WTC11 (cell line): ENCODE results near the gene PDZD8. TPM values are rescaled to one million over a fixed set of nuclear protein-coding genes. Genes with fewer than 3 reads are reported as not detected.

Source experiments
- ATAC-seq: fragments of 200-7000 bp; cut with Tn5 transposase; 2 replicates; pipeline ENCODE4 v1.10.0; 2021; ENCODE audit warnings: mild to moderate bottlenecking, moderate library complexity
- CTCF ChIA-PET: fragments of 300-600 bp; sonication (Branson Sonifier 250); formaldehyde crosslinking; loops from one replicate; lab custom pipeline; 2021; ENCODE audit warnings: antibody characterized with exemption; lab: Charles Lee
- POLR2A ChIA-PET: fragments of 350-600 bp; sonication (Branson Sonifier 250); formaldehyde crosslinking; loops from one replicate; lab custom pipeline; 2021; ENCODE audit warnings: antibody characterized with exemption; lab: Charles Lee
- DNase-seq: peaks from one replicate; pipeline ENCODE4 v3.0.0; 2021; ENCODE audit warnings: low spot score
- H3K27ac Mint-ChIP-seq: 2 replicates; pipeline ENCODE4 v1.8.0; 2021; ENCODE audit warnings: mixed read lengths
- H3K27me3 Mint-ChIP-seq: 2 replicates; pipeline ENCODE4 v1.8.0; 2021; ENCODE audit warnings: low read depth, mild to moderate bottlenecking, moderate library complexity, mixed read lengths
- H3K36me3 Mint-ChIP-seq: 2 replicates; pipeline ENCODE4 v1.8.0; 2021; ENCODE audit warnings: mixed read lengths
- H3K4me1 Mint-ChIP-seq: 2 replicates; pipeline ENCODE4 v1.8.0; 2022; ENCODE audit warnings: mixed read lengths
- H3K4me3 Mint-ChIP-seq: 2 replicates; pipeline ENCODE4 v1.8.0; 2021; ENCODE audit warnings: mild to moderate bottlenecking, moderate library complexity, mixed read lengths
- H3K9me3 Mint-ChIP-seq: 2 replicates; pipeline ENCODE4 v1.8.0; 2021; ENCODE audit warnings: mixed read lengths
- CBFB ChIP-seq: sonication (generic); formaldehyde crosslinking; IDR thresholded peaks from 2 replicates; pipeline ENCODE4 v1.8.1; 2022; ENCODE audit warnings: mild to moderate bottlenecking, low read depth, missing genetic modification reagents
- ELF4 ChIP-seq: sonication (generic); formaldehyde crosslinking; IDR thresholded peaks from 2 replicates; pipeline ENCODE4 v1.8.1; 2022; ENCODE audit warnings: low read depth, mild to moderate bottlenecking, moderate library complexity, missing genetic modification reagents
- ESRRA ChIP-seq: sonication (generic); formaldehyde crosslinking; IDR thresholded peaks from 2 replicates; pipeline ENCODE4 v1.8.1; 2022; ENCODE audit warnings: mild to moderate bottlenecking, missing genetic modification reagents, borderline replicate concordance
- FOXJ3 ChIP-seq: sonication (generic); formaldehyde crosslinking; IDR thresholded peaks from 2 replicates; pipeline ENCODE4 v1.9.0; 2021; ENCODE audit warnings: missing genetic modification reagents, mild to moderate bottlenecking, borderline replicate concordance
- FOXK1 ChIP-seq: sonication (generic); formaldehyde crosslinking; IDR thresholded peaks from 2 replicates; pipeline ENCODE4 v1.8.0; 2022; ENCODE audit warnings: mild to moderate bottlenecking, moderate library complexity, missing genetic modification reagents
- GABPB1 ChIP-seq: sonication (generic); formaldehyde crosslinking; IDR thresholded peaks from 2 replicates; pipeline ENCODE4 v1.8.1; 2023; ENCODE audit warnings: mild to moderate bottlenecking, missing genetic modification reagents
- MYBL2 ChIP-seq: sonication (generic); formaldehyde crosslinking; IDR thresholded peaks from 2 replicates; pipeline ENCODE4 v1.8.1; 2023; ENCODE audit warnings: mild to moderate bottlenecking, moderate library complexity, missing genetic modification reagents
- NR1H2 ChIP-seq: sonication (generic); formaldehyde crosslinking; IDR thresholded peaks from 2 replicates; pipeline ENCODE4 v1.9.0; 2021; ENCODE audit warnings: mild to moderate bottlenecking, moderate library complexity, missing genetic modification reagents
- NR3C1 ChIP-seq: sonication (generic); formaldehyde crosslinking; conservative IDR thresholded peaks from 2 replicates; pipeline ENCODE4 v1.8.1; 2023; ENCODE audit warnings: low read depth, mild to moderate bottlenecking, missing genetic modification reagents
- TEAD4 ChIP-seq: sonication (generic); formaldehyde crosslinking; IDR thresholded peaks from 2 replicates; pipeline ENCODE4 v1.8.0; 2022; ENCODE audit warnings: mild to moderate bottlenecking, missing genetic modification reagents
- TP53 ChIP-seq: sonication (generic); formaldehyde crosslinking; IDR thresholded peaks from 2 replicates; pipeline ENCODE4 v1.8.1; 2023; ENCODE audit warnings: mild to moderate bottlenecking, missing genetic modification reagents
- ZBTB21 ChIP-seq: sonication (generic); formaldehyde crosslinking; IDR thresholded peaks from 2 replicates; pipeline ENCODE4 v1.8.1; 2023; ENCODE audit warnings: mild to moderate bottlenecking, missing genetic modification reagents, borderline replicate concordance
- ZNF219 ChIP-seq: sonication (generic); formaldehyde crosslinking; IDR thresholded peaks from 2 replicates; pipeline ENCODE4 v1.8.0; 2023; ENCODE audit warnings: missing genetic modification reagents, mild to moderate bottlenecking, borderline replicate concordance
- ZNF263 ChIP-seq: sonication (generic); formaldehyde crosslinking; IDR thresholded peaks from 2 replicates; pipeline ENCODE4 v1.8.1; 2022; ENCODE audit warnings: low read depth, mild to moderate bottlenecking, moderate library complexity, missing genetic modification reagents
- ZNF317 ChIP-seq: sonication (generic); formaldehyde crosslinking; IDR thresholded peaks from 2 replicates; pipeline ENCODE4 v1.8.1; 2023; ENCODE audit warnings: low read depth, mild to moderate bottlenecking, moderate library complexity, missing genetic modification reagents, borderline replicate concordance
- ZNF423 ChIP-seq: fragments of 250-450 bp; sonication (Bioruptor Pico); IDR thresholded peaks from 2 replicates; pipeline ENCODE4 v2.1.2; 2022; ENCODE audit warnings: mild to moderate bottlenecking, moderate library complexity
- total RNA-seq: library from RNA; stranded (reverse); gene quantifications from 3 replicates; pipeline ENCODE4 v1.2.3, GENCODE V29; 2021
- TF ChIP-seq, protein P1 (sequence below): sonication (generic); formaldehyde crosslinking; IDR thresholded peaks from 2 replicates; pipeline ENCODE4 v1.8.0; 2023; ENCODE audit warnings: missing genetic modification reagents, mild to moderate bottlenecking, borderline replicate concordance
- TF ChIP-seq, protein P2 (sequence below): sonication (generic); formaldehyde crosslinking; IDR thresholded peaks from 2 replicates; pipeline ENCODE4 v1.8.1; 2023; ENCODE audit warnings: mild to moderate bottlenecking, missing genetic modification reagents
- TF ChIP-seq, protein P3 (sequence below): fragments of 250-450 bp; sonication (Bioruptor Pico); IDR thresholded peaks from 2 replicates; pipeline ENCODE4 v1.9.0; 2021; ENCODE audit warnings: mild to moderate bottlenecking
- TF ChIP-seq, protein P4 (sequence below): sonication (generic); formaldehyde crosslinking; IDR thresholded peaks from 2 replicates; pipeline ENCODE4 v1.8.0; 2023; ENCODE audit warnings: missing genetic modification reagents
- TF ChIP-seq, protein P5 (sequence below): sonication (generic); formaldehyde crosslinking; IDR thresholded peaks from 2 replicates; pipeline ENCODE4 v1.8.1; 2023; ENCODE audit warnings: mild to moderate bottlenecking, missing genetic modification reagents, borderline replicate concordance
- TF ChIP-seq, protein P6 (sequence below): sonication (generic); formaldehyde crosslinking; IDR thresholded peaks from 2 replicates; pipeline ENCODE4 v1.8.0; 2022; ENCODE audit warnings: mild to moderate bottlenecking, missing genetic modification reagents

PDZD8 gene
- total RNA-seq, 1 experiment from 2014 or later = 52.7 TPM

DNA sequence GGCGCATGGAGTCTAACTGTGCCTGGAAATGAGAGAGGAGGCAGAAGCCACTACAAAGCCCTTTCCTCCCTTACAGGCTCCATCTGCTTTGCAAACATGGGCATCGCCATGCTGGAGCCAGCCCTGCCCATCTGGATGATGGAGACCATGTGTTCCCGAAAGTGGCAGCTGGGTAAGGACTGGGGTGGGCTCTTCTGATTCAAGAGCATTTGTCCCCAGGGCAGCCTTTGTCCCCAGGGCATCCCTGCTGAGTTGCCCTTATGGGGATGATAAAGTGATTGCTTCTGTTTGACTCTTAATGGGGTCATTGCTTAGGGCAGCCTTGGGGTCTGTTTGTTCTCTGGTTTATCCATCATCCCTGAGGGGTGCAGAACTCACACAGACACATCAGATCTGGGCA is 117.5 kb downstream of the PDZD8 start:
- no peak for ATAC-seq
- CTCF ChIA-PET = no interaction called here
- DNase-seq = no peak
- Mint-ChIP-seq H3K27me3 (no peaks in the 10 kb centered on the region), H3K4me3 (no peak overlapping the region), H3K36me3 (no peaks in the 10 kb centered on the region), H3K27ac (no peak overlapping the region), H3K9me3 (no peaks in the 10 kb centered on the region), H3K4me1 (peaks cover 38% of the 10 kb centered on the region)
- TF ChIP-seq TP53 = no peak
- TF ChIP-seq ZNF263 (CRISPR knock-in tag) = no peak
- TF ChIP-seq, protein P1, sequence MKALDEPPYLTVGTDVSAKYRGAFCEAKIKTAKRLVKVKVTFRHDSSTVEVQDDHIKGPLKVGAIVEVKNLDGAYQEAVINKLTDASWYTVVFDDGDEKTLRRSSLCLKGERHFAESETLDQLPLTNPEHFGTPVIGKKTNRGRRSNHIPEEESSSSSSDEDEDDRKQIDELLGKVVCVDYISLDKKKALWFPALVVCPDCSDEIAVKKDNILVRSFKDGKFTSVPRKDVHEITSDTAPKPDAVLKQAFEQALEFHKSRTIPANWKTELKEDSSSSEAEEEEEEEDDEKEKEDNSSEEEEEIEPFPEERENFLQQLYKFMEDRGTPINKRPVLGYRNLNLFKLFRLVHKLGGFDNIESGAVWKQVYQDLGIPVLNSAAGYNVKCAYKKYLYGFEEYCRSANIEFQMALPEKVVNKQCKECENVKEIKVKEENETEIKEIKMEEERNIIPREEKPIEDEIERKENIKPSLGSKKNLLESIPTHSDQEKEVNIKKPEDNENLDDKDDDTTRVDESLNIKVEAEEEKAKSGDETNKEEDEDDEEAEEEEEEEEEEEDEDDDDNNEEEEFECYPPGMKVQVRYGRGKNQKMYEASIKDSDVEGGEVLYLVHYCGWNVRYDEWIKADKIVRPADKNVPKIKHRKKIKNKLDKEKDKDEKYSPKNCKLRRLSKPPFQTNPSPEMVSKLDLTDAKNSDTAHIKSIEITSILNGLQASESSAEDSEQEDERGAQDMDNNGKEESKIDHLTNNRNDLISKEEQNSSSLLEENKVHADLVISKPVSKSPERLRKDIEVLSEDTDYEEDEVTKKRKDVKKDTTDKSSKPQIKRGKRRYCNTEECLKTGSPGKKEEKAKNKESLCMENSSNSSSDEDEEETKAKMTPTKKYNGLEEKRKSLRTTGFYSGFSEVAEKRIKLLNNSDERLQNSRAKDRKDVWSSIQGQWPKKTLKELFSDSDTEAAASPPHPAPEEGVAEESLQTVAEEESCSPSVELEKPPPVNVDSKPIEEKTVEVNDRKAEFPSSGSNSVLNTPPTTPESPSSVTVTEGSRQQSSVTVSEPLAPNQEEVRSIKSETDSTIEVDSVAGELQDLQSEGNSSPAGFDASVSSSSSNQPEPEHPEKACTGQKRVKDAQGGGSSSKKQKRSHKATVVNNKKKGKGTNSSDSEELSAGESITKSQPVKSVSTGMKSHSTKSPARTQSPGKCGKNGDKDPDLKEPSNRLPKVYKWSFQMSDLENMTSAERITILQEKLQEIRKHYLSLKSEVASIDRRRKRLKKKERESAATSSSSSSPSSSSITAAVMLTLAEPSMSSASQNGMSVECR = no peak
- TF ChIP-seq, protein P2, sequence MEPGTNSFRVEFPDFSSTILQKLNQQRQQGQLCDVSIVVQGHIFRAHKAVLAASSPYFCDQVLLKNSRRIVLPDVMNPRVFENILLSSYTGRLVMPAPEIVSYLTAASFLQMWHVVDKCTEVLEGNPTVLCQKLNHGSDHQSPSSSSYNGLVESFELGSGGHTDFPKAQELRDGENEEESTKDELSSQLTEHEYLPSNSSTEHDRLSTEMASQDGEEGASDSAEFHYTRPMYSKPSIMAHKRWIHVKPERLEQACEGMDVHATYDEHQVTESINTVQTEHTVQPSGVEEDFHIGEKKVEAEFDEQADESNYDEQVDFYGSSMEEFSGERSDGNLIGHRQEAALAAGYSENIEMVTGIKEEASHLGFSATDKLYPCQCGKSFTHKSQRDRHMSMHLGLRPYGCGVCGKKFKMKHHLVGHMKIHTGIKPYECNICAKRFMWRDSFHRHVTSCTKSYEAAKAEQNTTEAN (CRISPR knock-in tag) = no peak
- no peak for TF ChIP-seq GABPB1 (CRISPR knock-in tag)
- TF ChIP-seq, protein P3, sequence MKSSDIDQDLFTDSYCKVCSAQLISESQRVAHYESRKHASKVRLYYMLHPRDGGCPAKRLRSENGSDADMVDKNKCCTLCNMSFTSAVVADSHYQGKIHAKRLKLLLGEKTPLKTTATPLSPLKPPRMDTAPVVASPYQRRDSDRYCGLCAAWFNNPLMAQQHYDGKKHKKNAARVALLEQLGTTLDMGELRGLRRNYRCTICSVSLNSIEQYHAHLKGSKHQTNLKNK (CRISPR knock-in tag) = no peak
- no peak for TF ChIP-seq CBFB (CRISPR knock-in tag)
- no peak for TF ChIP-seq ESRRA (CRISPR knock-in tag)
- no peak for TF ChIP-seq FOXJ3 (CRISPR knock-in tag)
- TF ChIP-seq ZNF423 = no peak
- TF ChIP-seq ELF4 (CRISPR knock-in tag) = no peak
- no peak for TF ChIP-seq ZNF219
- TF ChIP-seq ZNF317 = no peak
- TF ChIP-seq, protein P4, sequence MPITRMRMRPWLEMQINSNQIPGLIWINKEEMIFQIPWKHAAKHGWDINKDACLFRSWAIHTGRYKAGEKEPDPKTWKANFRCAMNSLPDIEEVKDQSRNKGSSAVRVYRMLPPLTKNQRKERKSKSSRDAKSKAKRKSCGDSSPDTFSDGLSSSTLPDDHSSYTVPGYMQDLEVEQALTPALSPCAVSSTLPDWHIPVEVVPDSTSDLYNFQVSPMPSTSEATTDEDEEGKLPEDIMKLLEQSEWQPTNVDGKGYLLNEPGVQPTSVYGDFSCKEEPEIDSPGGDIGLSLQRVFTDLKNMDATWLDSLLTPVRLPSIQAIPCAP = no peak
- POLR2A ChIA-PET = no interaction called here

DNA sequence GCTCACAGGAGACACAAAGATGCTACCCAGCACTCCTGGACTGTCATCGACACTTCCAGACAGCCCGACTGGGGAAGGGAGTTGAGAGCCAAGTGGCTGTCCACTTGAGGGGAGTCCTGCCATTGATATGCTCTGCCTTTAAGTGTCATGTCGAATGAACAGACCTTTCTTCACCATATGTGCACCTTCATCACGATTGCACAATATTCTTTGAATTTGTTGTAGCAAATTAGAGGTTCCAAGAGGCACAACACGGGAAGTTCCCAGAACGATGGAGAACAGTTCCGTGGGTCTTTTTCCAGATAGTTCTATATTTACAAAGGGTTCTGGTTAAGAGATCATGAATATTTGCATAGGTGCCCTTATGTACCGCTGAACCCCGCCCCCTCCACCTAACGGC is 118.3 kb downstream of the PDZD8 start:
- ATAC-seq (no peak), DNase-seq (no peak)
- ChIA-PET POLR2A (no interaction called here), CTCF (no interaction called here)
- no peaks in the 10 kb centered on the region for H3K27me3 Mint-ChIP-seq
- H3K4me1 Mint-ChIP-seq = peaks cover 38% of the 10 kb centered on the region
- no peak overlapping the region for H3K4me3 Mint-ChIP-seq
- no peaks in the 10 kb centered on the region for H3K36me3 Mint-ChIP-seq
- no peak overlapping the region for H3K27ac Mint-ChIP-seq
- no peaks in the 10 kb centered on the region for H3K9me3 Mint-ChIP-seq
- TF ChIP-seq, protein P5, sequence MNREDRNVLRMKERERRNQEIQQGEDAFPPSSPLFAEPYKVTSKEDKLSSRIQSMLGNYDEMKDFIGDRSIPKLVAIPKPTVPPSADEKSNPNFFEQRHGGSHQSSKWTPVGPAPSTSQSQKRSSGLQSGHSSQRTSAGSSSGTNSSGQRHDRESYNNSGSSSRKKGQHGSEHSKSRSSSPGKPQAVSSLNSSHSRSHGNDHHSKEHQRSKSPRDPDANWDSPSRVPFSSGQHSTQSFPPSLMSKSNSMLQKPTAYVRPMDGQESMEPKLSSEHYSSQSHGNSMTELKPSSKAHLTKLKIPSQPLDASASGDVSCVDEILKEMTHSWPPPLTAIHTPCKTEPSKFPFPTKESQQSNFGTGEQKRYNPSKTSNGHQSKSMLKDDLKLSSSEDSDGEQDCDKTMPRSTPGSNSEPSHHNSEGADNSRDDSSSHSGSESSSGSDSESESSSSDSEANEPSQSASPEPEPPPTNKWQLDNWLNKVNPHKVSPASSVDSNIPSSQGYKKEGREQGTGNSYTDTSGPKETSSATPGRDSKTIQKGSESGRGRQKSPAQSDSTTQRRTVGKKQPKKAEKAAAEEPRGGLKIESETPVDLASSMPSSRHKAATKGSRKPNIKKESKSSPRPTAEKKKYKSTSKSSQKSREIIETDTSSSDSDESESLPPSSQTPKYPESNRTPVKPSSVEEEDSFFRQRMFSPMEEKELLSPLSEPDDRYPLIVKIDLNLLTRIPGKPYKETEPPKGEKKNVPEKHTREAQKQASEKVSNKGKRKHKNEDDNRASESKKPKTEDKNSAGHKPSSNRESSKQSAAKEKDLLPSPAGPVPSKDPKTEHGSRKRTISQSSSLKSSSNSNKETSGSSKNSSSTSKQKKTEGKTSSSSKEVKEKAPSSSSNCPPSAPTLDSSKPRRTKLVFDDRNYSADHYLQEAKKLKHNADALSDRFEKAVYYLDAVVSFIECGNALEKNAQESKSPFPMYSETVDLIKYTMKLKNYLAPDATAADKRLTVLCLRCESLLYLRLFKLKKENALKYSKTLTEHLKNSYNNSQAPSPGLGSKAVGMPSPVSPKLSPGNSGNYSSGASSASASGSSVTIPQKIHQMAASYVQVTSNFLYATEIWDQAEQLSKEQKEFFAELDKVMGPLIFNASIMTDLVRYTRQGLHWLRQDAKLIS (CRISPR knock-in tag) = no peak
- TF ChIP-seq NR3C1 (CRISPR knock-in tag) (no peak), MYBL2 (CRISPR knock-in tag) (no peak), ZBTB21 (CRISPR knock-in tag) (no peak), TEAD4 (CRISPR knock-in tag) (no peak), ZNF263 (CRISPR knock-in tag) (no peak), ZNF423 (no peak), FOXK1 (CRISPR knock-in tag) (no peak), NR1H2 (CRISPR knock-in tag) (no peak)
- TF ChIP-seq, protein P6, sequence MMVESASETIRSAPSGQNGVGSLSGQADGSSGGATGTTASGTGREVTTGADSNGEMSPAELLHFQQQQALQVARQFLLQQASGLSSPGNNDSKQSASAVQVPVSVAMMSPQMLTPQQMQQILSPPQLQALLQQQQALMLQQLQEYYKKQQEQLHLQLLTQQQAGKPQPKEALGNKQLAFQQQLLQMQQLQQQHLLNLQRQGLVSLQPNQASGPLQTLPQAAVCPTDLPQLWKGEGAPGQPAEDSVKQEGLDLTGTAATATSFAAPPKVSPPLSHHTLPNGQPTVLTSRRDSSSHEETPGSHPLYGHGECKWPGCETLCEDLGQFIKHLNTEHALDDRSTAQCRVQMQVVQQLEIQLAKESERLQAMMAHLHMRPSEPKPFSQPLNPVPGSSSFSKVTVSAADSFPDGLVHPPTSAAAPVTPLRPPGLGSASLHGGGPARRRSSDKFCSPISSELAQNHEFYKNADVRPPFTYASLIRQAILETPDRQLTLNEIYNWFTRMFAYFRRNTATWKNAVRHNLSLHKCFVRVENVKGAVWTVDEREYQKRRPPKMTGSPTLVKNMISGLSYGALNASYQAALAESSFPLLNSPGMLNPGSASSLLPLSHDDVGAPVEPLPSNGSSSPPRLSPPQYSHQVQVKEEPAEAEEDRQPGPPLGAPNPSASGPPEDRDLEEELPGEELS (CRISPR knock-in tag) = no peak
- TF ChIP-seq, protein P3 (CRISPR knock-in tag) = no peak
